GM12801 (cell line): ENCODE measurements around the gene TNFSF10.

Experiments
- TF ChIP-seq, protein P1 (sequence below): IDR thresholded peaks from one replicate; pipeline ENCODE4 v1.5.1; 2011; ENCODE audit warnings: control low read depth; ENCODE audit not compliant: insufficient read length; ENCODE audit errors: extremely low read depth

TNFSF10 gene

DNA sequence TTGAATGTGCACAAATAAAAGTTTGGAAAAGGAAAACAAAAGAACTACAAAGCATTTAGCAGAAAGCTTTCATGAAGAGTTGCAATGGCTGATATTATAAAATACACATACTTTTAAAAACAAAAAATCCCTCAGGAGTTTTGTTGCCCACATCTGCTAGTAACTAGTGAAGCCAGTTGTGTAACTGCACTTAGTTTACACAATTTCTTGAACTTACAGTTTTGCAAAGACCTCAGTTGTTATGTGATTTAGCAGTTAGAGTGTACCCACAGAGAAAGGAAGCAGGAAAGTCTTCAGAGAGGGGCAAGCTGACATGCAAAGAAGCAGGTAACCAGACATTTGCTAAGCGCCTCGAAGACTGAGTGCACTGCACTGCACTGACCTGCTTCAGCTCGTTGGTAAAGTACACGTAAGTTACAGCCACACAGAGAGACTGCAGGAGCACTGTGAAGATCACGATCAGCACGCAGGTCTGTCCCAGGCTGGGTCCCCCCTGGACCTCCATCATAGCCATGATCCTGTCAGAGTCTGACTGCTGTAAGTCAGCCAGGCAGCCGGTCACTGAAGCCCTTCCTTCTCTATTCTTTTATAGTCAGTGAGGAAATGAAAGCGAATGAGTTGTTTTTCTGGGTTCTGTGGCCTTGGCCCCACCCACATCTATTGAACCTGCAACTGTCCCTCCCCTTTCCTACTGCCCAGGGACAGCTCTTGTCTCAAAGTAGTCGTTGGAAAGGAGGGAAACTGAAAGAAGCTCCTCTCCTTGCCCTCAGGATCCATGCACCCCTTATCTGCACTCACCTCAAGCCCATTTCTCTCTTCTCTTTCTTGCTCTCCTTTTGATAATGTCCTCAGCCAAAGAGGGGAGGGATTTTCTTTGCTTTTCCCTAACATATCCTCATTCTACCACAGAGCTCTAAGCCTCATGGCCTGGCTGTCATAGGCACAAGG is at the start of gene TNFSF10:
Gene TNFSF10, minus strand, starts transcription at position 560 of the 948 bp plus-strand sequence. Its CDS starts 46 bp downstream, at position 514.
- TF ChIP-seq, protein P1, sequence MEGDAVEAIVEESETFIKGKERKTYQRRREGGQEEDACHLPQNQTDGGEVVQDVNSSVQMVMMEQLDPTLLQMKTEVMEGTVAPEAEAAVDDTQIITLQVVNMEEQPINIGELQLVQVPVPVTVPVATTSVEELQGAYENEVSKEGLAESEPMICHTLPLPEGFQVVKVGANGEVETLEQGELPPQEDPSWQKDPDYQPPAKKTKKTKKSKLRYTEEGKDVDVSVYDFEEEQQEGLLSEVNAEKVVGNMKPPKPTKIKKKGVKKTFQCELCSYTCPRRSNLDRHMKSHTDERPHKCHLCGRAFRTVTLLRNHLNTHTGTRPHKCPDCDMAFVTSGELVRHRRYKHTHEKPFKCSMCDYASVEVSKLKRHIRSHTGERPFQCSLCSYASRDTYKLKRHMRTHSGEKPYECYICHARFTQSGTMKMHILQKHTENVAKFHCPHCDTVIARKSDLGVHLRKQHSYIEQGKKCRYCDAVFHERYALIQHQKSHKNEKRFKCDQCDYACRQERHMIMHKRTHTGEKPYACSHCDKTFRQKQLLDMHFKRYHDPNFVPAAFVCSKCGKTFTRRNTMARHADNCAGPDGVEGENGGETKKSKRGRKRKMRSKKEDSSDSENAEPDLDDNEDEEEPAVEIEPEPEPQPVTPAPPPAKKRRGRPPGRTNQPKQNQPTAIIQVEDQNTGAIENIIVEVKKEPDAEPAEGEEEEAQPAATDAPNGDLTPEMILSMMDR: no peak

DNA sequence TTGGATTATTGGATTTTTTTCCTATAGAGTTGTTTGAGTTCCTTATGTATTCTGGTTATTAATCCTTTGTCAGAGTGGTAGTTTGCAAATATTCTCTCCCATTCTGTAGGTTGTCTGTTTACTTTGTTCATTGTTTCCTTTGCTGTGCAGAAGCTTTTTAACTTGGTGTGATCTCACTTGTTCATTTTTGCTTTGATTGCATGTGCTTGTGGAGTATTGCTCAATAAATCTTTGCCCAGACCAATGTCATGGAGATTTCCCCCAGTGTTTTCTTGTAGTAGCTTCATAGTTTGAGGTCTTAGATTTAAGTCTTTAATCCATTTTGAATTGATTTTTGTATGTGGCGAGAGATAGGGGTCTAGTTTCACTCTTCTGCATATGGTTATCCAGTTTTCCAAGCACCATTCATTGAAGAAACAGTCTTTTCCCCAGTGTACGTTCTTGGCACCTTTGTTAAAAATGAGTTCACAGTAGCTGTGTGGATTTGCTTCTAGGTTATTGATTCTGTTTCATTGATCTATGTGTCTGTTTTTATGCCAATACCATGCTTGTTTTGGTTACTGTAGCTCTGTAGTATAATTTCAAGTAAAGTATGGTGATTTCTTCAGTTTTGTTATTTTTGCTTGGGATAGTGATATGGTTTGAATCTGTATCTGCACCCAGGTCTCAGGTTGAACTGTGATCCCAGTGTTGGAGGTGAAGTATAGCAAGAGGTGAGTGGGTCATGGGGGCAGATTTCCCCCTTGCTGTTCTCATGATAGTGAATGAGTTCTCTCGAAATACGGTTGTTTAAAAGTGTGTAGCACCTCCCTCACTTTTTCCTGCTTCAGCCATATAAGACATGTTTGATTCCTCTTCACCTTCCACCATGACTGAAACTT is 46.1 kb upstream of the TNFSF10 start:
- TF ChIP-seq, protein P1: no peak

DNA sequence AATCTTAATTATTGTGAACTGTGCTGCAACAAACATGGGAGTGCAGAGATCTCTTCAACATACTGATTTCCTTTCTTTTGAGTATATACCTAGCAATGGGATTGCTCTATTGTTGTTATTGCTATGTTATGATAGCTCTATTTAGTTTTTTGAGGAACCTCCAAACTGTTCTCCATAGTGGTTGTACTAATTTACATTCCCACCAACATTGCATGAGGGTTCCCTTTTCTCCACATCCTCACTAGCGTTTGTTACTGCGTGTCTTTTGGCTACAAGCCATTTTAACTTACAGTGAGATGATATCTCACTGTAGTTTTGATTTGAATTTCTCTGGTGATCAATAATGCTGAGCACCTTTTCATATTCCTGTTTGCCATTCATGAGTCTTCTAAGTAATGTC is 45.5 kb upstream of the TNFSF10 start:
- TF ChIP-seq, protein P1: no peak

DNA sequence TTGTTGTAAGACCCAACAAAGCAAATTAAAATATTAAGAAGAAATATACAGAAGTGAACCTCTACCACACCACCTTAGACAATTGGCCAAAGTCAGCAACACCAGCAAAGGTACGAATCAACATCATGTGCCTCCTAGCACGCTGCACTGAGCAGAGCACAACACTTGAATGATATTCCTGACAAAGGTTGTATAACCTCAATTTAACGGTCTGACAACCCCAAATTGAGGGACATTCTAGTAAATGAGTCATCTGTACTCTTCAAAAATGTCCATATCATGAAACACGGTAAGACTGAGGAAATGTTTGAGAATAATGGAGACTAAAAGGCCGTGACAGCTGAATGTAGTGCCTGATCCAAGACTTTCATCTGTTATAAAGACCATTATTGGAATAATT is 41.3 kb upstream of the TNFSF10 start:
- TF ChIP-seq, protein P1: no peak

DNA sequence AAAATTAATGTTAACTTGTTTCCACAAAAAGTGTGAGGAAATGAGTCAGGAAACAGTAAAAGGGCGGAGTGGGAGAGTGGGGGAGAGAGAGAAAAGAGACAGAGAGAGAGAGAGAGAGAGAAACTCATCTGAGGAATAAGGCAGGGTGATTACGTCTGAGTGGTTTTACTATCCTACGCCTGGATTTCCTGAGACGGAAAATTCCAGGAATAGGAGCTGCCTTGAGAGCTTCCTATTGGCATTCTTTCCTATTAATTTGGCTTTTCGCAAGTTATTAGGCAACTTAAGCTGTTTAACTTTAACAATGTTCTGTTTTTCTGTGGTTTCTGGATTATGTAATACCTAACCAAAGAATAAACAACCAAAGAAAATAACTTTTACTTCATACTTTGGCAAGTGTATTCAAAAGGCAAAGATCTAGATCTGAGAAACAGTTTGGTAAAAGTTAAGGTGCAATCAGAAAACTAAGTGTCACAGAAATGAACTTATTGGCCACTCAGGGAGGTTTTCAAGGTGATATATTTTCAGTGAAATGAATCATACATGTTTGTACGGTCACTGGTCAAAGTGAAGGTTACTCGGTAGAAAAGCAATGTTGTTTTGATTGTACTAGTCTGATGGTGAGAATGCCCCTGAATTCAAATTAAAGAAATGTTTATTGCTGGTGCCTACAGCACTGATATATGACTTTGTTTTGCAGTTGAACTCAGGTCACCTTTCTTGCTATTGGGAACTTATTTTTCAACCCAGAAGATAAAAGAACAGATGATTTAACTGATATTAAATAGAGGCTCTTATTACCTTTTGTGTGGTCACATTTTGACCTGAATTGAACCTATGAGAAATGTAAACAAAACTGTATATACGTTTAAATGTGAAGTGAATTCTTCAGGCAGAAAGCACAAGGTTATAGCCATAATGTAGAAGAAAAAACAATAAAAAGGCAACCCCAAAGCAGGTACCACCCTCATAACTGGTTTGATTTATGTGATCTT is 39.9 kb upstream of the TNFSF10 start:
- TF ChIP-seq, protein P1: no peak

DNA sequence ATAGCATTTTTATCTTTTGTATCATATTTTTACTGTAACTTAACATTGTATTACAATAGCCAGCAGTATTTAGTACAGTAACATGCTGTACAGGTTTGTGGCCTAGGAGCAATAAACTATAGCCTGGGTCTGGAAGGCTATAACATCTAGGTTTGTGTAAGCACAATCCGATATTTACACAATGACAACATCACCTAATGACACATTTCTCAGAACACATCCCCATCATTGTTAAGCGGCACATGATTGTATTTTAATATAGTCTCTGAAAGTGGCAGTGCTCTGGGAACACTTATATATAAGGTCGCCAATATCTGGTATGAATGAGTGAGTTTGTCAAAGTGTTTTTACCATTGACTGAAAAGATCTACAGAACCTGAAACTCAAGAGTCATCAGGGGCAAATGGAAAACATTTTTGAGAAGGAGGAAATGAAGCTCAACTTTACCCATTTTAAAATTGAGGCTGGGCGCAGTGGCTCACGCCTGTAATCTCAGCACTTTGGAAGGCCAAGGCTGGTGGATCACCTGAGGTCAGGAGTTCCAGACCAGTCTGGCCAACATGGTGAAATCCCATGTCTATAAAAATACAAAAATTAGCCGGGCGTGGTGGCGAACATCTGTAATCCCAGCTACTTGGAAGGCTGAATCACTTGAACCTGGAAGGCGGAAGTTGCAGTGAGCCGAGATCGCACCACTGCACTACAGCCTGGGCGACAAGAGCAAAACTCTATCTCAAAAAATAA is 38.8 kb upstream of the TNFSF10 start:
- TF ChIP-seq, protein P1: no peak
